Mesenchymal stem cell (in vitro differentiated cells and primary cell): Measurements from ENCODE around the gene SMURF1.
A peak's percentile ranks its signal among the peaks of the same experiment; 100 is the strongest.

Experiments
- DNase-seq: peaks from one replicate; pipeline ENCODE4 v3.0.0-alpha.2; 2013
- H2AFZ ChIP-seq: one replicate; pipeline ENCODE4 v1.6.1; 2013; ENCODE audit warnings: low read depth, mild to moderate bottlenecking, control low read depth, inconsistent platforms, low read length, moderate library complexity
- H2AK5ac ChIP-seq: 2 replicates; pipeline ENCODE4 v1.6.1; 2013; ENCODE audit warnings: low read length, moderate library complexity, mild to moderate bottlenecking, inconsistent platforms; ENCODE audit not compliant: severe bottlenecking
- H2BK120ac ChIP-seq: one replicate; pipeline ENCODE4 v1.6.1; 2013; ENCODE audit warnings: low read depth, mild to moderate bottlenecking, inconsistent platforms, low read length, moderate library complexity
- H2BK12ac ChIP-seq, 2 experiments: one replicate each; pipeline ENCODE4 v1.6.1; 2013; ENCODE audit warnings: inconsistent platforms in 2 of 2, low read length in 2 of 2, mild to moderate bottlenecking in 2 of 2, moderate library complexity in 2 of 2, control low read depth in 1 of 2
- H2BK15ac ChIP-seq: one replicate; pipeline ENCODE4 v1.6.1; 2013; ENCODE audit warnings: mild to moderate bottlenecking, low read depth, inconsistent platforms; ENCODE audit not compliant: poor library complexity, severe bottlenecking
- H2BK5ac ChIP-seq: 2 replicates; pipeline ENCODE4 v1.6.1; 2013; ENCODE audit warnings: low read depth, mild to moderate bottlenecking, low read length, control low read depth, inconsistent platforms; ENCODE audit not compliant: poor library complexity, severe bottlenecking
- H3K14ac ChIP-seq, 2 experiments: one replicate each; pipeline ENCODE4 v1.6.1; 2013; ENCODE audit warnings: inconsistent platforms in 2 of 2, low read length in 2 of 2, control low read depth in 1 of 2, mild to moderate bottlenecking in 1 of 2, moderate library complexity in 1 of 2
- H3K18ac ChIP-seq, 2 experiments: one replicate each; pipeline ENCODE4 v1.6.1; 2013; ENCODE audit warnings: inconsistent platforms in 2 of 2, low read length in 2 of 2, control low read depth in 1 of 2, low read depth in 1 of 2, mild to moderate bottlenecking in 1 of 2
- H3K23ac ChIP-seq, 2 experiments: one replicate each; pipeline ENCODE4 v1.6.1; 2013; ENCODE audit warnings: inconsistent platforms in 2 of 2, low read length in 2 of 2, mild to moderate bottlenecking in 2 of 2, moderate library complexity in 2 of 2, control low read depth in 1 of 2
- H3K27ac ChIP-seq: 2 replicates; pipeline ENCODE4 v1.5.1; 2013; ENCODE audit warnings: mild to moderate bottlenecking, moderate library complexity, low read length, control low read depth, inconsistent platforms; ENCODE audit not compliant: poor library complexity, severe bottlenecking
- H3K27me3 ChIP-seq, 2 experiments: 2 replicates each; pipeline versions ENCODE4 v1.6.1 to v1.7.0; 2013; ENCODE audit warnings: low read length in 2 of 2, mild to moderate bottlenecking in 2 of 2, moderate library complexity in 2 of 2, control low read depth in 1 of 2, inconsistent platforms in 1 of 2; ENCODE audit not compliant: control insufficient read depth in 1 of 2, insufficient read depth in 1 of 2
- H3K36me3 ChIP-seq, 2 experiments: 2 replicates each; pipeline versions ENCODE4 v1.6.1 to v1.7.0; 2013; ENCODE audit warnings: low read length in 2 of 2, control low read depth in 1 of 2, inconsistent platforms in 1 of 2, low read depth in 1 of 2, mild to moderate bottlenecking in 1 of 2; ENCODE audit not compliant: insufficient read depth in 2 of 2, control insufficient read depth in 1 of 2
- H3K4ac ChIP-seq, 2 experiments: one replicate each; pipeline ENCODE4 v1.6.1; 2013; ENCODE audit warnings: inconsistent platforms in 2 of 2, low read length in 2 of 2, mild to moderate bottlenecking in 2 of 2, moderate library complexity in 2 of 2, control low read depth in 1 of 2, low read depth in 1 of 2
- H3K4me1 ChIP-seq: 2 replicates; pipeline ENCODE4 v1.6.1; 2013; ENCODE audit warnings: low read depth, low read length, control low read depth; ENCODE audit not compliant: control insufficient read depth, insufficient read depth
- H3K4me2 ChIP-seq: 2 replicates; pipeline ENCODE4 v1.6.1; 2013; ENCODE audit warnings: low read length, mild to moderate bottlenecking, inconsistent platforms; ENCODE audit not compliant: poor library complexity, severe bottlenecking
- H3K4me3 ChIP-seq, 2 experiments: 2 replicates each; pipeline versions ENCODE4 v1.5.1 to v1.7.0; 2013; ENCODE audit warnings: low read length in 2 of 2, mild to moderate bottlenecking in 2 of 2, control low read depth in 1 of 2, low read depth in 1 of 2; ENCODE audit not compliant: insufficient read depth in 1 of 2
- H3K79me1 ChIP-seq: replicated peaks from 2 replicates; pipeline ENCODE4 v1.6.1; 2013; ENCODE audit warnings: mild to moderate bottlenecking, control low read depth, low read length, inconsistent platforms; ENCODE audit not compliant: poor library complexity, severe bottlenecking
- H3K9ac ChIP-seq: 2 replicates; pipeline ENCODE4 v1.7.0; 2013; ENCODE audit warnings: mild to moderate bottlenecking, low read length, moderate library complexity
- H3K9me3 ChIP-seq: 2 replicates; pipeline ENCODE4 v1.7.0; 2013; ENCODE audit warnings: mild to moderate bottlenecking, low read length; ENCODE audit not compliant: control insufficient read depth
- H4K8ac ChIP-seq: one replicate; pipeline ENCODE4 v1.6.1; 2013; ENCODE audit warnings: inconsistent platforms, mild to moderate bottlenecking, low read length, moderate library complexity
- H4K91ac ChIP-seq: one replicate; pipeline ENCODE4 v1.6.1; 2013; ENCODE audit warnings: mild to moderate bottlenecking, low read length, inconsistent platforms
- WGBS: methylation state at CpG from one replicate; pipeline ENCODE4 v1.1.7; 2013; ENCODE audit warnings: mixed read lengths; 5-methylcytosine and 5-hydroxymethylcytosine counted together

The SMURF1 gene

DNA sequence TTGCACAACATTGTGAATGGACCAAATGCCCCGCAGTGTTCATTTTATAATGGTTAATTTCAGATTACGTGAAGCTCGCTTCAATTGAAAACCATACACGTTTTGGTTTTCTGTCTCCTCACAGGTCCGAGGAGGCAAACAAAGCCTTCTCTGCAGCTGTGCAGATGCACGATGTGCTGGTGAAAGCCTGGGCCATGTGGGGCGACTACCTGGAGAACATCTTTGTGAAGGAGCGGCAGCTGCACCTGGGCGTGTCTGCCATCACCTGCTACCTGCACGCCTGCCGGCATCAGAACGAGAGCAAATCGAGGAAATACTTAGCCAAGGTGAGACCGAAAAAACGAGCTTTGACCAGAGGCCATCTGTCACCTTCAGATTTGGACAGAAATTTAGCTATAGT, 155.3 kb downstream of the SMURF1 start:
- H2BK15ac ChIP-seq = no peak overlapping the region

GRCh38 chr7:98985945-98986344, 158.0 kb downstream of the SMURF1 start:
- Histone ChIP-seq H2BK120ac (no peak overlapping the region), H3K9me3 (peaks cover 4% of the 10 kb centered on the region), H2AK5ac (no peak overlapping the region), H3K27me3 (no peaks in the 10 kb centered on the region), H3K4ac (no peak overlapping the region), H4K91ac (no peak overlapping the region), H3K27ac (no peak overlapping the region), H3K23ac (no peak overlapping the region), H4K8ac (no peak overlapping the region), H2BK5ac (no peak overlapping the region), H2BK15ac (no peak overlapping the region), H3K4me1 (peaks cover 3% of the 10 kb centered on the region), H3K14ac (no peak overlapping the region), H3K79me1 (peaks cover 25% of the 10 kb centered on the region), H3K36me3 (peaks cover 57 to 98% of the 10 kb centered on the region in 2 experiments), H2BK12ac (no peak overlapping the region), H3K18ac (no peak overlapping the region), H2AFZ (no peak overlapping the region), H3K9ac (no peak overlapping the region), H3K4me3 (no peak overlapping the region), H3K4me2 (no peak overlapping the region)
- DNase-seq = no peak

More for the DNA sequence above, 155.3 kb downstream of the SMURF1 start:
- H3K9me3 ChIP-seq = peaks cover 4% of the 10 kb centered on the region
- no peak overlapping the region for H3K14ac ChIP-seq
- H3K18ac ChIP-seq = no peak overlapping the region
- H2BK12ac ChIP-seq = no peak overlapping the region
- no peak overlapping the region for H4K8ac ChIP-seq
- no peak overlapping the region for H2BK5ac ChIP-seq
- no peak overlapping the region for H2AFZ ChIP-seq
- H3K36me3 ChIP-seq = peaks cover 52 to 100% of the 10 kb centered on the region in 2 experiments
- WGBS = 97% methylated on average over 15 of the region's 15 CpGs
- no peak overlapping the region for H4K91ac ChIP-seq
- no peak overlapping the region for H3K9ac ChIP-seq
- H3K4ac ChIP-seq = no peak overlapping the region
- H3K23ac ChIP-seq = no peak overlapping the region
- H3K27me3 ChIP-seq = no peaks in the 10 kb centered on the region
- H2BK120ac ChIP-seq = no peak overlapping the region
- no peak for DNase-seq
- H3K4me3 ChIP-seq = no peak overlapping the region
- peaks cover 20% of the 10 kb centered on the region for H3K79me1 ChIP-seq
- peaks cover 3% of the 10 kb centered on the region for H3K4me1 ChIP-seq
- H2AK5ac ChIP-seq = no peak overlapping the region
- H3K4me2 ChIP-seq = no peak overlapping the region
- H3K27ac ChIP-seq = no peak overlapping the region

DNA sequence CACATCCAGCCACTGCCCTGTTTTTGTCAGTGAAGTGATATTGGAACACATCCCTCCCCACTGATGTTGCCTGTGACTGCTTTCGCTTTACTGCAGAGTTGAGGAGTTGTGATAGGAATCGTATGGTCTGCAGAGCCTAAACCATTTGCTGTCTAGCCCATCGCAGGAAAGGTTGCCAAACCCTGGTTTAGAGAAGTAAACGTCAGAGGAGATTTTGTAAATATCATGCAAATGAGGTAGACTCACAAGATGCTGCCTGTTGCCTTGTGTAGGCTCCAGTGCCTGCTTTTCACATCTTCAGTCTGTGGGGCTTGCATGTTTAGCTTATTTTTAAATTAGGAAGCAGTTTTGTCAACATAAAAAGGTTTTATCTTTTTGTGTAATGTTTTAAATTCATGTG, 158.5 kb downstream of the SMURF1 start:
- WGBS = 63% methylated on average over 4 of the region's 4 CpGs

GRCh38 chr7:98984126-98984525, 159.8 kb downstream of the SMURF1 start:
- no peak overlapping the region for H4K91ac ChIP-seq
- no peak overlapping the region for H4K8ac ChIP-seq
- DNase-seq = no peak
- H3K27ac ChIP-seq = no peak overlapping the region
- no peak overlapping the region for H2BK5ac ChIP-seq
- no peaks in the 10 kb centered on the region for H3K4me1 ChIP-seq
- H2BK15ac ChIP-seq = no peak overlapping the region
- H3K27me3 ChIP-seq = no peaks in the 10 kb centered on the region
- no peak overlapping the region for H3K23ac ChIP-seq
- WGBS = 97% methylated on average over 10 of the region's 11 CpGs
- H2BK120ac ChIP-seq = no peak overlapping the region
- no peak overlapping the region for H3K14ac ChIP-seq
- no peak overlapping the region for H2AFZ ChIP-seq
- H2AK5ac ChIP-seq = no peak overlapping the region
- H3K18ac ChIP-seq = no peak overlapping the region
- peaks cover 4% of the 10 kb centered on the region for H3K9me3 ChIP-seq
- peaks cover 50 to 98% of the 10 kb centered on the region in 2 experiments for H3K36me3 ChIP-seq
- H2BK12ac ChIP-seq = no peak overlapping the region
- H3K4ac ChIP-seq = no peak overlapping the region
- no peak overlapping the region for H3K9ac ChIP-seq
- no peak overlapping the region for H3K4me2 ChIP-seq
- peaks cover 26% of the 10 kb centered on the region for H3K79me1 ChIP-seq
- no peak overlapping the region for H3K4me3 ChIP-seq

More for the DNA sequence above, 158.5 kb downstream of the SMURF1 start:
- H2BK15ac ChIP-seq = no peak overlapping the region
- no peak overlapping the region for H4K91ac ChIP-seq
- no peak overlapping the region for H2BK120ac ChIP-seq
- no peak overlapping the region for H3K18ac ChIP-seq
- peaks cover 4% of the 10 kb centered on the region for H3K9me3 ChIP-seq
- H3K36me3 ChIP-seq = peaks cover 60 to 98% of the 10 kb centered on the region in 2 experiments
- H3K9ac ChIP-seq = no peak overlapping the region
- peaks cover 28% of the 10 kb centered on the region for H3K79me1 ChIP-seq
- H2AK5ac ChIP-seq = no peak overlapping the region
- no peak overlapping the region for H2BK12ac ChIP-seq
- peak; percentile 36 for DNase-seq
- H4K8ac ChIP-seq = no peak overlapping the region
- no peaks in the 10 kb centered on the region for H3K27me3 ChIP-seq
- peaks cover 3% of the 10 kb centered on the region for H3K4me1 ChIP-seq
- no peak overlapping the region for H3K23ac ChIP-seq
- no peak overlapping the region for H3K4ac ChIP-seq
- no peak overlapping the region for H3K27ac ChIP-seq
- H2BK5ac ChIP-seq = no peak overlapping the region
- no peak overlapping the region for H2AFZ ChIP-seq
- H3K4me3 ChIP-seq = no peak overlapping the region
- H3K4me2 ChIP-seq = no peak overlapping the region
- no peak overlapping the region for H3K14ac ChIP-seq
